HEK293 (cell line): ENCODE data around the gene MYH6.

Source experiments
- MYNN ChIP-seq: fragments of 450-650 bp; formaldehyde crosslinking; IDR thresholded peaks from 2 replicates; pipeline ENCODE4 v1.5.1; 2016; ENCODE audit warnings: missing biosample characterization, missing genetic modification characterization, borderline replicate concordance
- SALL2 ChIP-seq: fragments of 450-650 bp; formaldehyde crosslinking; IDR thresholded peaks from 2 replicates; pipeline ENCODE4 v1.5.0; 2017; ENCODE audit warnings: missing biosample characterization, mild to moderate bottlenecking, missing genetic modification characterization, borderline replicate concordance
- YY1 ChIP-seq: fragments of 450-650 bp; formaldehyde crosslinking; IDR thresholded peaks from 2 replicates; pipeline ENCODE4 v1.5.1; 2018; ENCODE audit warnings: missing biosample characterization, missing genetic modification characterization
- ZNF114 ChIP-seq: fragments of 450-650 bp; formaldehyde crosslinking; IDR thresholded peaks from 2 replicates; pipeline ENCODE4 v1.5.0; 2017; ENCODE audit warnings: missing biosample characterization, missing genetic modification characterization
- ZNF184 ChIP-seq: fragments of 450-650 bp; IDR thresholded peaks from 2 replicates; pipeline ENCODE4 v1.5.1; 2018; ENCODE audit warnings: missing biosample characterization, mild to moderate bottlenecking, missing genetic modification characterization
- ZNF416 ChIP-seq: fragments of 450-650 bp; formaldehyde crosslinking; IDR thresholded peaks from 2 replicates; pipeline ENCODE4 v1.5.1; 2016; ENCODE audit warnings: missing biosample characterization, missing genetic modification characterization
- ZNF785 ChIP-seq: fragments of 450-650 bp; formaldehyde crosslinking; IDR thresholded peaks from 2 replicates; pipeline ENCODE4 v1.5.1; 2016; ENCODE audit warnings: missing biosample characterization, missing genetic modification characterization
- TF ChIP-seq, protein P1 (sequence below): fragments of 450-650 bp; formaldehyde crosslinking; IDR thresholded peaks from 2 replicates; pipeline ENCODE4 v1.5.1; 2016; ENCODE audit warnings: missing biosample characterization, missing genetic modification characterization
- TF ChIP-seq, protein P2 (sequence below): fragments of 450-650 bp; formaldehyde crosslinking; IDR thresholded peaks from 2 replicates; pipeline ENCODE4 v1.5.1; 2017; ENCODE audit warnings: missing biosample characterization, missing genetic modification characterization
- TF ChIP-seq, protein P3 (sequence below): fragments of 450-650 bp; formaldehyde crosslinking; IDR thresholded peaks from 2 replicates; pipeline ENCODE4 v1.5.1; 2017; ENCODE audit warnings: missing biosample characterization, missing genetic modification characterization
- TF ChIP-seq, protein P4 (sequence below): fragments of 450-650 bp; formaldehyde crosslinking; IDR thresholded peaks from 2 replicates; pipeline ENCODE4 v1.5.1; 2016; ENCODE audit warnings: missing biosample characterization, missing genetic modification characterization
- TF ChIP-seq, protein P5 (sequence below): fragments of 450-650 bp; formaldehyde crosslinking; conservative IDR thresholded peaks from 2 replicates; pipeline ENCODE4 v1.5.1; 2016; ENCODE audit warnings: low read depth, missing biosample characterization, missing genetic modification characterization
- TF ChIP-seq, protein P6 (sequence below): fragments of 450-650 bp; formaldehyde crosslinking; IDR thresholded peaks from 2 replicates; pipeline ENCODE4 v1.5.1; 2016; ENCODE audit warnings: missing biosample characterization, missing genetic modification characterization

DNA sequence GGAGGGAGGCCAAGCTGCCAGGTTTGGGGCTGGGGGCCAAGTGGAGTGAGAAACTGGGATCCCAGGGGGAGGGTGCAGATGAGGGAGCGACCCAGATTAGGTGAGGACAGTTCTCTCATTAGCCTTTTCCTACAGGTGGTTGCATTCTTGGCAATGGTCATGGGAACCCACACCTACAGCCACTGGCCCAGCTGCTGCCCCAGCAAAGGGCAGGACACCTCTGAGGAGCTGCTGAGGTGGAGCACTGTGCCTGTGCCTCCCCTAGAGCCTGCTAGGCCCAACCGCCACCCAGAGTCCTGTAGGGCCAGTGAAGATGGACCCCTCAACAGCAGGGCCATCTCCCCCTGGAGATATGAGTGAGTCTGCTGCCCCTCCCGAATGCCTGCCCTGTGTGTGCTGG, 35.0 kb downstream of the MYH6 start:
- TF ChIP-seq, protein P1, sequence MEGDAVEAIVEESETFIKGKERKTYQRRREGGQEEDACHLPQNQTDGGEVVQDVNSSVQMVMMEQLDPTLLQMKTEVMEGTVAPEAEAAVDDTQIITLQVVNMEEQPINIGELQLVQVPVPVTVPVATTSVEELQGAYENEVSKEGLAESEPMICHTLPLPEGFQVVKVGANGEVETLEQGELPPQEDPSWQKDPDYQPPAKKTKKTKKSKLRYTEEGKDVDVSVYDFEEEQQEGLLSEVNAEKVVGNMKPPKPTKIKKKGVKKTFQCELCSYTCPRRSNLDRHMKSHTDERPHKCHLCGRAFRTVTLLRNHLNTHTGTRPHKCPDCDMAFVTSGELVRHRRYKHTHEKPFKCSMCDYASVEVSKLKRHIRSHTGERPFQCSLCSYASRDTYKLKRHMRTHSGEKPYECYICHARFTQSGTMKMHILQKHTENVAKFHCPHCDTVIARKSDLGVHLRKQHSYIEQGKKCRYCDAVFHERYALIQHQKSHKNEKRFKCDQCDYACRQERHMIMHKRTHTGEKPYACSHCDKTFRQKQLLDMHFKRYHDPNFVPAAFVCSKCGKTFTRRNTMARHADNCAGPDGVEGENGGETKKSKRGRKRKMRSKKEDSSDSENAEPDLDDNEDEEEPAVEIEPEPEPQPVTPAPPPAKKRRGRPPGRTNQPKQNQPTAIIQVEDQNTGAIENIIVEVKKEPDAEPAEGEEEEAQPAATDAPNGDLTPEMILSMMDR (tag by site-specific recombination), result no peak
- TF ChIP-seq ZNF184 (tag by site-specific recombination) (no peak), ZNF114 (tag by site-specific recombination) (no peak), SALL2 (no peak), YY1 (tag by site-specific recombination) (no peak), MYNN (tag by site-specific recombination) (no peak), ZNF785 (tag by site-specific recombination) (no peak), ZNF416 (tag by site-specific recombination) (no peak)
- TF ChIP-seq, protein P2, sequence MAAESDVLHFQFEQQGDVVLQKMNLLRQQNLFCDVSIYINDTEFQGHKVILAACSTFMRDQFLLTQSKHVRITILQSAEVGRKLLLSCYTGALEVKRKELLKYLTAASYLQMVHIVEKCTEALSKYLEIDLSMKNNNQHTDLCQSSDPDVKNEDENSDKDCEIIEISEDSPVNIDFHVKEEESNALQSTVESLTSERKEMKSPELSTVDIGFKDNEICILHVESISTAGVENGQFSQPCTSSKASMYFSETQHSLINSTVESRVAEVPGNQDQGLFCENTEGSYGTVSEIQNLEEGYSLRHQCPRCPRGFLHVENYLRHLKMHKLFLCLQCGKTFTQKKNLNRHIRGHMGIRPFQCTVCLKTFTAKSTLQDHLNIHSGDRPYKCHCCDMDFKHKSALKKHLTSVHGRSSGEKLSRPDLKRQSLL, result no peak
- TF ChIP-seq, protein P3, sequence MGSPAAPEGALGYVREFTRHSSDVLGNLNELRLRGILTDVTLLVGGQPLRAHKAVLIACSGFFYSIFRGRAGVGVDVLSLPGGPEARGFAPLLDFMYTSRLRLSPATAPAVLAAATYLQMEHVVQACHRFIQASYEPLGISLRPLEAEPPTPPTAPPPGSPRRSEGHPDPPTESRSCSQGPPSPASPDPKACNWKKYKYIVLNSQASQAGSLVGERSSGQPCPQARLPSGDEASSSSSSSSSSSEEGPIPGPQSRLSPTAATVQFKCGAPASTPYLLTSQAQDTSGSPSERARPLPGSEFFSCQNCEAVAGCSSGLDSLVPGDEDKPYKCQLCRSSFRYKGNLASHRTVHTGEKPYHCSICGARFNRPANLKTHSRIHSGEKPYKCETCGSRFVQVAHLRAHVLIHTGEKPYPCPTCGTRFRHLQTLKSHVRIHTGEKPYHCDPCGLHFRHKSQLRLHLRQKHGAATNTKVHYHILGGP (tag by site-specific recombination), result no peak
- TF ChIP-seq, protein P4, sequence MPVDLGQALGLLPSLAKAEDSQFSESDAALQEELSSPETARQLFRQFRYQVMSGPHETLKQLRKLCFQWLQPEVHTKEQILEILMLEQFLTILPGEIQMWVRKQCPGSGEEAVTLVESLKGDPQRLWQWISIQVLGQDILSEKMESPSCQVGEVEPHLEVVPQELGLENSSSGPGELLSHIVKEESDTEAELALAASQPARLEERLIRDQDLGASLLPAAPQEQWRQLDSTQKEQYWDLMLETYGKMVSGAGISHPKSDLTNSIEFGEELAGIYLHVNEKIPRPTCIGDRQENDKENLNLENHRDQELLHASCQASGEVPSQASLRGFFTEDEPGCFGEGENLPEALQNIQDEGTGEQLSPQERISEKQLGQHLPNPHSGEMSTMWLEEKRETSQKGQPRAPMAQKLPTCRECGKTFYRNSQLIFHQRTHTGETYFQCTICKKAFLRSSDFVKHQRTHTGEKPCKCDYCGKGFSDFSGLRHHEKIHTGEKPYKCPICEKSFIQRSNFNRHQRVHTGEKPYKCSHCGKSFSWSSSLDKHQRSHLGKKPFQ (tag by site-specific recombination), result no peak
- TF ChIP-seq, protein P5, sequence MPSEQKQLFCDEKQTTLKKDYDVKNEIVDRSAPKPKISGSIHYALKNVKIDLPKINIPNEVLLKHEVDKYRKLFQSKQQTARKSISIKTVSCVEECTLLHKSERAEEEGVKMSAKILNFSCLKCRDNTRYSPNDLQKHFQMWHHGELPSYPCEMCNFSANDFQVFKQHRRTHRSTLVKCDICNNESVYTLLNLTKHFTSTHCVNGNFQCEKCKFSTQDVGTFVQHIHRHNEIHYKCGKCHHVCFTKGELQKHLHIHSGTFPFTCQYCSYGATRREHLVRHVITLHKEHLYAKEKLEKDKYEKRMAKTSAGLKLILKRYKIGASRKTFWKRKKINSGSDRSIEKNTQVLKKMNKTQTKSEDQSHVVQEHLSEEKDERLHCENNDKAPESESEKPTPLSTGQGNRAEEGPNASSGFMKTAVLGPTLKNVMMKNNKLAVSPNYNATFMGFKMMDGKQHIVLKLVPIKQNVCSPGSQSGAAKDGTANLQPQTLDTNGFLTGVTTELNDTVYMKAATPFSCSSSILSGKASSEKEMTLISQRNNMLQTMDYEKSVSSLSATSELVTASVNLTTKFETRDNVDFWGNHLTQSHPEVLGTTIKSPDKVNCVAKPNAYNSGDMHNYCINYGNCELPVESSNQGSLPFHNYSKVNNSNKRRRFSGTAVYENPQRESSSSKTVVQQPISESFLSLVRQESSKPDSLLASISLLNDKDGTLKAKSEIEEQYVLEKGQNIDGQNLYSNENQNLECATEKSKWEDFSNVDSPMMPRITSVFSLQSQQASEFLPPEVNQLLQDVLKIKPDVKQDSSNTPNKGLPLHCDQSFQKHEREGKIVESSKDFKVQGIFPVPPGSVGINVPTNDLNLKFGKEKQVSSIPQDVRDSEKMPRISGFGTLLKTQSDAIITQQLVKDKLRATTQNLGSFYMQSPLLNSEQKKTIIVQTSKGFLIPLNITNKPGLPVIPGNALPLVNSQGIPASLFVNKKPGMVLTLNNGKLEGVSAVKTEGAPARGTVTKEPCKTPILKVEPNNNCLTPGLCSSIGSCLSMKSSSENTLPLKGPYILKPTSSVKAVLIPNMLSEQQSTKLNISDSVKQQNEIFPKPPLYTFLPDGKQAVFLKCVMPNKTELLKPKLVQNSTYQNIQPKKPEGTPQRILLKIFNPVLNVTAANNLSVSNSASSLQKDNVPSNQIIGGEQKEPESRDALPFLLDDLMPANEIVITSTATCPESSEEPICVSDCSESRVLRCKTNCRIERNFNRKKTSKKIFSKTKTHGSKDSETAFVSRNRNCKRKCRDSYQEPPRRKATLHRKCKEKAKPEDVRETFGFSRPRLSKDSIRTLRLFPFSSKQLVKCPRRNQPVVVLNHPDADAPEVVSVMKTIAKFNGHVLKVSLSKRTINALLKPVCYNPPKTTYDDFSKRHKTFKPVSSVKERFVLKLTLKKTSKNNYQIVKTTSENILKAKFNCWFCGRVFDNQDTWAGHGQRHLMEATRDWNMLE (tag by site-specific recombination), result no peak
- TF ChIP-seq, protein P6, sequence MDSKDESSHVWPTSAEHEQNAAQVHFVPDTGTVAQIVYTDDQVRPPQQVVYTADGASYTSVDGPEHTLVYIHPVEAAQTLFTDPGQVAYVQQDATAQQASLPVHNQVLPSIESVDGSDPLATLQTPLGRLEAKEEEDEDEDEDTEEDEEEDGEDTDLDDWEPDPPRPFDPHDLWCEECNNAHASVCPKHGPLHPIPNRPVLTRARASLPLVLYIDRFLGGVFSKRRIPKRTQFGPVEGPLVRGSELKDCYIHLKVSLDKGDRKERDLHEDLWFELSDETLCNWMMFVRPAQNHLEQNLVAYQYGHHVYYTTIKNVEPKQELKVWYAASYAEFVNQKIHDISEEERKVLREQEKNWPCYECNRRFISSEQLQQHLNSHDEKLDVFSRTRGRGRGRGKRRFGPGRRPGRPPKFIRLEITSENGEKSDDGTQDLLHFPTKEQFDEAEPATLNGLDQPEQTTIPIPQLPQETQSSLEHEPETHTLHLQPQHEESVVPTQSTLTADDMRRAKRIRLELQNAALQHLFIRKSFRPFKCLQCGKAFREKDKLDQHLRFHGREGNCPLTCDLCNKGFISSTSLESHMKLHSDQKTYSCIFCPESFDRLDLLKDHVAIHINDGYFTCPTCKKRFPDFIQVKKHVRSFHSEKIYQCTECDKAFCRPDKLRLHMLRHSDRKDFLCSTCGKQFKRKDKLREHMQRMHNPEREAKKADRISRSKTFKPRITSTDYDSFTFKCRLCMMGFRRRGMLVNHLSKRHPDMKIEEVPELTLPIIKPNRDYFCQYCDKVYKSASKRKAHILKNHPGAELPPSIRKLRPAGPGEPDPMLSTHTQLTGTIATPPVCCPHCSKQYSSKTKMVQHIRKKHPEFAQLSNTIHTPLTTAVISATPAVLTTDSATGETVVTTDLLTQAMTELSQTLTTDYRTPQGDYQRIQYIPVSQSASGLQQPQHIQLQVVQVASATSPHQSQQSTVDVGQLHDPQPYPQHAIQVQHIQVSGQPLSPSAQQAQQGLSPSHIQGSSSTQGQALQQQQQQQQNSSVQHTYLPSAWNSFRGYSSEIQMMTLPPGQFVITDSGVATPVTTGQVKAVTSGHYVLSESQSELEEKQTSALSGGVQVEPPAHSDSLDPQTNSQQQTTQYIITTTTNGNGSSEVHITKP, result no peak
